GM13977 (cell line): ENCODE measurements around the gene ZMYND15.
"Not testable (repeated sequence)": the region's sequence is repeated elsewhere in the genome, so short reads cannot be mapped to it uniquely, and the experiment has no call there.

Source experiments
- DNase-seq: peaks from one replicate; pipeline ENCODE4 v3.0.0; 2012; ENCODE audit warnings: low spot score
- CTCF ChIP-seq: IDR thresholded peaks from 2 replicates; pipeline ENCODE4 v1.5.1; 2012; ENCODE audit warnings: mild to moderate bottlenecking, control low read depth; ENCODE audit not compliant: insufficient read depth; ENCODE audit errors: extremely low read depth, missing control alignments
- in situ Hi-C: fragments of 300-500 bp; cut with MboI; formaldehyde crosslinking; loops from one replicate; pipeline ENCODE4 v1.12.0; 2022; ENCODE audit warnings: low sequenced_read_pairs, low pct_unique_long_range_greater_than_20kb, mixed read lengths, inconsistent platforms; ENCODE audit not compliant: unreplicated experiment

ZMYND15 gene

GRCh38 chr17:4701116-4701515, 38.5 kb upstream of the ZMYND15 start:
- TF ChIP-seq CTCF: no peak
- no peak for DNase-seq
- in situ Hi-C loops: no loop called here

GRCh38 chr17:4703330-4703691, 36.3 kb upstream of the ZMYND15 start:
- no peak for TF ChIP-seq CTCF
- DNase-seq: no peak
- in situ Hi-C loops: no loop called here

- in situ Hi-C loops: not testable (repeated sequence)
Measured at GRCh38 chr17:4704574-4704907, 35.1 kb upstream of the ZMYND15 start.

GRCh38 chr17:4704991-4705390, 34.6 kb upstream of the ZMYND15 start:
- in situ Hi-C loops: no loop called here
- DNase-seq: no peak

More at GRCh38 chr17:4704574-4704907, 35.1 kb upstream of the ZMYND15 start:
- DNase-seq: not testable (repeated sequence)

GRCh38 chr17:4706121-4706520, 33.5 kb upstream of the ZMYND15 start:
- no peak for DNase-seq
- in situ Hi-C loops: no loop called here
- no peak for TF ChIP-seq CTCF

More at GRCh38 chr17:4704991-4705390, 34.6 kb upstream of the ZMYND15 start:
- TF ChIP-seq CTCF: no peak

GRCh38 chr17:4708436-4708835, 31.2 kb upstream of the ZMYND15 start:
- no peak for DNase-seq
- in situ Hi-C loops: no loop called here
- no peak for TF ChIP-seq CTCF

- TF ChIP-seq CTCF: peak; percentile 68
- DNase-seq: peak; percentile 99
- in situ Hi-C loops: no loop called here
Measured at GRCh38 chr17:4709794-4710692, 29.6 kb upstream of the ZMYND15 start, which contains the start of gene ARRB2. Gene ARRB2, plus strand, starts transcription at chr17:4710632. Its CDS starts 90 bp downstream, at chr17:4710722.
